DND-41 (cell line): ENCODE results near the gene ZNF175.
A peak's percentile ranks its signal among the peaks of the same experiment; 100 is the strongest.

Source experiments
- ATAC-seq: fragments of 200-7000 bp; cut with Tn5 transposase; 3 replicates; pipeline ENCODE4 v1.9.1; 2021; ENCODE audit warnings: low read depth; ENCODE audit not compliant: insufficient read depth
- DNase-seq: peaks from one replicate; pipeline ENCODE4 v3.0.0-alpha.2; 2020
- H2AFZ ChIP-seq: 2 replicates; pipeline ENCODE4 v1.6.0; 2012; ENCODE audit warnings: low read depth, low read length
- H3K27ac ChIP-seq: 2 replicates; pipeline ENCODE4 v1.5.1; 2012; ENCODE audit warnings: low read length, inconsistent platforms
- H3K27me3 ChIP-seq: fragments of 200-600 bp; sonication (generic); 2 replicates; pipeline ENCODE4 v1.6.0; 2012; ENCODE audit warnings: low read length, mild to moderate bottlenecking, inconsistent platforms; ENCODE audit not compliant: insufficient read depth, poor library complexity
- H3K36me3 ChIP-seq: 2 replicates; pipeline ENCODE4 v1.5.1; 2012; ENCODE audit warnings: low read length, inconsistent platforms; ENCODE audit not compliant: insufficient read depth
- H3K4me1 ChIP-seq: 2 replicates; pipeline ENCODE4 v1.5.1; 2012; ENCODE audit warnings: mild to moderate bottlenecking, low read length; ENCODE audit not compliant: insufficient read depth
- H3K4me2 ChIP-seq: 2 replicates; pipeline ENCODE4 v1.6.0; 2012; ENCODE audit warnings: mild to moderate bottlenecking, moderate library complexity, low read length, inconsistent platforms; ENCODE audit not compliant: insufficient read depth
- H3K4me3 ChIP-seq, 2 experiments: fragments of 200-600 bp in 1 of 2; shearing (Covaris generic) in 1 of 2; 2 replicates each; pipeline ENCODE4 v1.5.1; 2012 to 2016; ENCODE audit warnings: inconsistent platforms in 2 of 2, low read length in 2 of 2, mild to moderate bottlenecking in 2 of 2, low read depth in 1 of 2, moderate library complexity in 1 of 2
- H3K79me2 ChIP-seq: 2 replicates; pipeline ENCODE4 v1.6.0; 2012; ENCODE audit warnings: low read length, inconsistent platforms; ENCODE audit not compliant: insufficient read depth
- H3K9ac ChIP-seq: 2 replicates; pipeline ENCODE4 v1.6.0; 2012; ENCODE audit warnings: low read depth, mild to moderate bottlenecking, inconsistent platforms, low read length, moderate library complexity
- H3K9me3 ChIP-seq: 2 replicates; pipeline ENCODE4 v1.5.1; 2012; ENCODE audit warnings: low read length, moderate library complexity, mild to moderate bottlenecking, inconsistent platforms; ENCODE audit not compliant: insufficient read depth, severe bottlenecking
- H4K20me1 ChIP-seq: 2 replicates; pipeline ENCODE4 v1.6.0; 2012; ENCODE audit warnings: low read length; ENCODE audit not compliant: insufficient read depth
- CTCF ChIP-seq: IDR thresholded peaks from 2 replicates; pipeline ENCODE4 v1.5.1; 2012; ENCODE audit warnings: borderline replicate concordance, low read length, moderate library complexity, mild to moderate bottlenecking; ENCODE audit not compliant: poor library complexity, severe bottlenecking; ENCODE audit errors: extremely low read depth
- EZH2 ChIP-seq: IDR thresholded peaks from 3 replicates; pipeline ENCODE4 v1.6.1; 2012; ENCODE audit warnings: borderline replicate concordance, low read depth, mild to moderate bottlenecking, moderate library complexity, low read length, inconsistent platforms; ENCODE audit not compliant: severe bottlenecking

ZNF175 gene

GRCh38 chr19:51568456-51568855 lies 2.6 kb upstream of the ZNF175 start:
- H3K4me1 ChIP-seq: peaks cover 26% of the 10 kb centered on the region

GRCh38 chr19:51571599-51571998 lies 516 bp downstream of the ZNF175 start:
- Histone ChIP-seq H3K9me3 (no peaks in the 10 kb centered on the region), H3K9ac (peak overlapping the region; percentile 61), H3K4me3 (peak overlapping the region; percentile 81 to 92), H3K79me2 (peaks cover 37% of the 10 kb centered on the region), H3K36me3 (peaks cover 39% of the 10 kb centered on the region), H3K27me3 (peaks cover 5% of the 10 kb centered on the region), H4K20me1 (no peaks in the 10 kb centered on the region; the same call in 1 of the 2 replicates), H2AFZ (peak overlapping the region; percentile 94), H3K27ac (peak overlapping the region; percentile 83), H3K4me2 (peak overlapping the region; percentile 99), H3K4me1 (peaks cover 32% of the 10 kb centered on the region)
- ATAC-seq: no peak
- no peak for DNase-seq
- TF ChIP-seq EZH2: no peak
- TF ChIP-seq CTCF: no peak

More at GRCh38 chr19:51568456-51568855, 2.6 kb upstream of the ZNF175 start:
- Histone ChIP-seq H3K27me3 (peaks cover 7% of the 10 kb centered on the region), H2AFZ (no peak overlapping the region), H3K9ac (no peak overlapping the region), H3K9me3 (no peaks in the 10 kb centered on the region), H3K4me3 (no peak overlapping the region), H3K36me3 (peaks cover 11% of the 10 kb centered on the region), H4K20me1 (no peaks in the 10 kb centered on the region), H3K27ac (no peak overlapping the region), H3K4me2 (no peak overlapping the region), H3K79me2 (peaks cover 24% of the 10 kb centered on the region)
- TF ChIP-seq EZH2 (no peak), CTCF (no peak)
- ATAC-seq (no peak), DNase-seq (no peak)

- Histone ChIP-seq H2AFZ (no peak overlapping the region), H4K20me1 (no peaks in the 10 kb centered on the region; the same call in 1 of the 2 replicates), H3K9ac (peak overlapping the region; percentile 61; the same call in 1 of the 2 replicates), H3K4me2 (peak overlapping the region; percentile 99), H3K36me3 (peaks cover 46% of the 10 kb centered on the region), H3K9me3 (no peaks in the 10 kb centered on the region), H3K27me3 (peaks cover 5% of the 10 kb centered on the region), H3K4me3 (peak overlapping the region; percentile 81 to 92; a peak in 3 of 4 replicates), H3K27ac (no peak overlapping the region), H3K4me1 (peaks cover 32% of the 10 kb centered on the region), H3K79me2 (peaks cover 38% of the 10 kb centered on the region)
- TF ChIP-seq EZH2: no peak
- TF ChIP-seq CTCF: no peak
- no peak for ATAC-seq
- no peak for DNase-seq
These were observed 1.3 kb downstream of the ZNF175 start for GRCh38 chr19:51572410-51572809.

GRCh38 chr19:51572908-51573307 lies 1.8 kb downstream of the ZNF175 start:
- H3K36me3 ChIP-seq: peaks cover 46% of the 10 kb centered on the region
- no peak overlapping the region for H2AFZ ChIP-seq
- peaks cover 3% of the 10 kb centered on the region for H3K27me3 ChIP-seq
- peaks cover 38% of the 10 kb centered on the region for H3K79me2 ChIP-seq
- no peak for ATAC-seq
- peaks cover 32% of the 10 kb centered on the region for H3K4me1 ChIP-seq
- no peak overlapping the region for H3K27ac ChIP-seq
- no peak overlapping the region for H3K9ac ChIP-seq
- no peaks in the 10 kb centered on the region for H3K9me3 ChIP-seq
- peak overlapping the region in 1 of 2 experiments; percentile 92; a peak in 1 of 4 replicates for H3K4me3 ChIP-seq
- TF ChIP-seq EZH2 (no peak), CTCF (no peak)
- no peaks in the 10 kb centered on the region; the same call in 1 of the 2 replicates for H4K20me1 ChIP-seq
- DNase-seq: no peak
- H3K4me2 ChIP-seq: peak overlapping the region; percentile 99
